SK-N-MC (cell line): ENCODE measurements around the gene MRPS6.

Experiments
- DNase-seq: peaks from one replicate; pipeline ENCODE4 v3.0.0-alpha.2; 2011; ENCODE audit warnings: low read depth, low spot score
- H3K27ac ChIP-seq: fragments of 200-600 bp; sonication (generic); 2 replicates; pipeline ENCODE4 v1.5.1; 2016; ENCODE audit warnings: mixed run types
- H3K36me3 ChIP-seq: fragments of 200-600 bp; sonication (generic); 2 replicates; pipeline ENCODE4 v1.6.1; 2017; ENCODE audit warnings: antibody characterized with exemption, low read length, mixed read lengths; ENCODE audit not compliant: insufficient read depth
- H3K4me3 ChIP-seq: fragments of 200-600 bp; sonication (generic); 2 replicates; pipeline ENCODE4 v1.5.1; 2016
- H3K9ac ChIP-seq: fragments of 200-600 bp; sonication (generic); 2 replicates; pipeline ENCODE4 v1.8.0; 2017; ENCODE audit warnings: mixed run types, mixed read lengths; ENCODE audit not compliant: insufficient read length
- H3K9me3 ChIP-seq: fragments of 200-600 bp; sonication (generic); 2 replicates; pipeline ENCODE4 v1.6.1; 2017; ENCODE audit warnings: low read depth, mild to moderate bottlenecking, antibody characterized with exemption, low read length, moderate library complexity, mixed read lengths
- EZH2 ChIP-seq: fragments of 200-600 bp; sonication (generic); IDR thresholded peaks from one replicate; pipeline ENCODE4 v1.6.1; 2017; ENCODE audit warnings: antibody characterized with exemption
- FOXP2 ChIP-seq: optimal IDR thresholded peaks from 2 replicates; pipeline ENCODE3; 2011; ENCODE audit warnings: mild to moderate bottlenecking, moderate library complexity; ENCODE audit not compliant: insufficient read depth; ENCODE audit errors: extremely low read length, control extremely low read depth
- POLR2AphosphoS5 ChIP-seq: IDR thresholded peaks from 2 replicates; pipeline ENCODE4 v1.6.1; 2012; ENCODE audit warnings: mild to moderate bottlenecking, low read depth, low read length, borderline replicate concordance

The MRPS6 gene

DNA sequence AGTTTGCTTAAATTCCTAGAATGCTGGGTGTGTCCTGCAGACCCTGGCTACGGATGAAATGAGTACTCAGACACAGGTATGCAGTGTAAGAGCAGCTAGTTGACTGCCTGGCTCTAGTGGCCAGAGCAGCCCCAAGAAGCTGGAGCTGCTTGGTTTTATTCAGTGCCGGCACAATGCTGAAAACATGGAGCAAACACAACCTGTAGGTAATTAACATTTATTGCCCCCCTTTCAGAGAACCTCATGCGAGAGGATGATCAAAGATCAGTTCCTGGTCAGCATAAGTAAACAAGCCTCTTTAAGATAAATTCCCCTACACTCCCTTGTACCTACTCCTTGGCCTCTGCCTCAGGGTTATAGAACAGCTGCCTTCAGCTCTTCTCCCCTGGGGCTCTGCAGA lies 43.2 kb downstream of the MRPS6 start:
- TF ChIP-seq EZH2, result no peak
- TF ChIP-seq POLR2AphosphoS5, result no peak
- no peak for TF ChIP-seq FOXP2
- no peaks in the 10 kb centered on the region for H3K36me3 ChIP-seq
- no peak for DNase-seq
- no peak overlapping the region for H3K27ac ChIP-seq
- no peaks in the 10 kb centered on the region for H3K9me3 ChIP-seq
- no peak overlapping the region for H3K9ac ChIP-seq
- H3K4me3 ChIP-seq, result no peak overlapping the region

- Histone ChIP-seq H3K9ac (no peak overlapping the region), H3K27ac (no peak overlapping the region), H3K4me3 (no peak overlapping the region), H3K36me3 (no peaks in the 10 kb centered on the region), H3K9me3 (no peaks in the 10 kb centered on the region)
- no peak for DNase-seq
- no peak for TF ChIP-seq EZH2
- no peak for TF ChIP-seq POLR2AphosphoS5
- TF ChIP-seq FOXP2, result no peak
Observed at GRCh38 chr21:34120867-34121266, 47.5 kb downstream of the MRPS6 start.

GRCh38 chr21:34122047-34122446 lies 48.7 kb downstream of the MRPS6 start:
- Histone ChIP-seq H3K36me3 (peaks cover under 1% of the 10 kb centered on the region; the same call in 1 of the 2 replicates), H3K4me3 (no peak overlapping the region), H3K9me3 (no peaks in the 10 kb centered on the region), H3K27ac (no peak overlapping the region), H3K9ac (no peak overlapping the region)
- DNase-seq, result no peak
- TF ChIP-seq FOXP2 (no peak), EZH2 (no peak), POLR2AphosphoS5 (no peak)

GRCh38 chr21:34123609-34124008 lies 50.2 kb downstream of the MRPS6 start:
- no peak for DNase-seq
- no peak overlapping the region for H3K4me3 ChIP-seq
- TF ChIP-seq FOXP2 (no peak), EZH2 (no peak), POLR2AphosphoS5 (no peak)
- no peak overlapping the region for H3K27ac ChIP-seq
- H3K36me3 ChIP-seq, result peaks cover 4% of the 10 kb centered on the region; the same call in 1 of the 2 replicates
- no peaks in the 10 kb centered on the region for H3K9me3 ChIP-seq
- no peak overlapping the region for H3K9ac ChIP-seq

- H3K4me3 ChIP-seq, result no peak overlapping the region
- no peaks in the 10 kb centered on the region for H3K9me3 ChIP-seq
- no peak overlapping the region for H3K27ac ChIP-seq
- TF ChIP-seq EZH2, result no peak
- no peak for TF ChIP-seq FOXP2
- H3K36me3 ChIP-seq, result peaks cover 4% of the 10 kb centered on the region
- H3K9ac ChIP-seq, result no peak overlapping the region
- DNase-seq, result no peak
Observed at GRCh38 chr21:34126269-34126668, 52.9 kb downstream of the MRPS6 start.

DNA sequence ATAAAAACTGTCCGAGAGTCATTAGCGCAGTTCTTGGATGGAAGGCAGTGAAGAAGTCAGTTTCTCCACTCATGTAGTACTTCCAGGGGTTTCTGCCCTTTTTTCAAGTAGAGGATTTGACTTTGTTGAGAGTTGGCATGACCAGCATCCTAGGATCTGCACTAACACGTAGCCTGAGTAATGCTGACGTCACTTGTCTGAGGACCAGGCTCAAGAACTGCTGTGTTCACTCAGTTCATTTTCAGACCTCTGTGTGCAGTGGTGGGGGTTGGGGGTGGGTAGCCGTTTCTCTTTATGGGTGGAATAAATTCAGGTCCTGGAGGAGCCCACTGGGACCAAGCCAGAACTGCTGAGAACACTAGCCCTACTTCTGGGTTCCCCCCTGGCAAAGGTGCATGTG lies 53.3 kb downstream of the MRPS6 start:
- H3K9ac ChIP-seq, result no peak overlapping the region
- no peak overlapping the region for H3K27ac ChIP-seq
- TF ChIP-seq EZH2, result no peak
- no peak for TF ChIP-seq POLR2AphosphoS5
- no peak for TF ChIP-seq FOXP2
- H3K36me3 ChIP-seq, result peaks cover 6% of the 10 kb centered on the region
- no peak for DNase-seq
- no peak overlapping the region for H3K4me3 ChIP-seq
- no peaks in the 10 kb centered on the region for H3K9me3 ChIP-seq

- Histone ChIP-seq H3K36me3 (peaks cover 17% of the 10 kb centered on the region), H3K9me3 (no peaks in the 10 kb centered on the region), H3K4me3 (no peak overlapping the region), H3K9ac (no peak overlapping the region), H3K27ac (peak overlapping the region; percentile 77; the same call in 1 of the 2 replicates)
- DNase-seq, result no peak
- TF ChIP-seq EZH2 (no peak), FOXP2 (no peak), POLR2AphosphoS5 (no peak)
Observed at GRCh38 chr21:34128124-34128523, 54.7 kb downstream of the MRPS6 start.

DNA sequence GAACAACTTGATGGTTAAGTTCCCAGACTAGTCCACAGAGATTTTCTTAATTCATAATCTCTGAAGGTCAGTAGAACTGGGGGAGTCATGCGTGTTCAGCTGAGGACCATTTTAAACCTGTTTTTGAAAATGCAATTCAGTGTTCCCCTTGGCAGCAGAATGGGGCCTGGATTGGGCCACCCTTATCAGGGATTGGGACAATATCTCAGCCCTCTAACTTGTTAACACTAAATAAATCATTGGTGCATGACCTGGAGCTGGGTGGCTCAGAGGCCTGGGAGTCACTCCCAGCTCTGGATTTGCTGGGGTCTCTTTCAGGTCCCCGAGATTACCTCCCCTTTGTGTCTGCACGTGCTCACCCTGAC lies 55.3 kb downstream of the MRPS6 start:
- Histone ChIP-seq H3K9me3 (no peaks in the 10 kb centered on the region), H3K4me3 (peak overlapping the region; percentile 27; the same call in 1 of the 2 replicates), H3K9ac (no peak overlapping the region), H3K36me3 (peaks cover 22% of the 10 kb centered on the region), H3K27ac (peak overlapping the region; percentile 77; the same call in 1 of the 2 replicates)
- no peak for DNase-seq
- TF ChIP-seq FOXP2 (no peak), EZH2 (no peak), POLR2AphosphoS5 (no peak)
